ENCODE data around the gene CEP41.

- TF ChIP-seq, protein P1, sequence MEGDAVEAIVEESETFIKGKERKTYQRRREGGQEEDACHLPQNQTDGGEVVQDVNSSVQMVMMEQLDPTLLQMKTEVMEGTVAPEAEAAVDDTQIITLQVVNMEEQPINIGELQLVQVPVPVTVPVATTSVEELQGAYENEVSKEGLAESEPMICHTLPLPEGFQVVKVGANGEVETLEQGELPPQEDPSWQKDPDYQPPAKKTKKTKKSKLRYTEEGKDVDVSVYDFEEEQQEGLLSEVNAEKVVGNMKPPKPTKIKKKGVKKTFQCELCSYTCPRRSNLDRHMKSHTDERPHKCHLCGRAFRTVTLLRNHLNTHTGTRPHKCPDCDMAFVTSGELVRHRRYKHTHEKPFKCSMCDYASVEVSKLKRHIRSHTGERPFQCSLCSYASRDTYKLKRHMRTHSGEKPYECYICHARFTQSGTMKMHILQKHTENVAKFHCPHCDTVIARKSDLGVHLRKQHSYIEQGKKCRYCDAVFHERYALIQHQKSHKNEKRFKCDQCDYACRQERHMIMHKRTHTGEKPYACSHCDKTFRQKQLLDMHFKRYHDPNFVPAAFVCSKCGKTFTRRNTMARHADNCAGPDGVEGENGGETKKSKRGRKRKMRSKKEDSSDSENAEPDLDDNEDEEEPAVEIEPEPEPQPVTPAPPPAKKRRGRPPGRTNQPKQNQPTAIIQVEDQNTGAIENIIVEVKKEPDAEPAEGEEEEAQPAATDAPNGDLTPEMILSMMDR (IDR thresholded peaks at IDR 0.05) = no peak
- TF ChIP-seq POLR2A (IDR thresholded peaks at IDR 0.05) = no peak
Observed at GRCh38 chr7:130458257-130458656, 17.4 kb upstream of the CEP41 start.
